ENCODE measurements around the gene CFAP99.
A peak's percentile ranks its signal among the peaks of the same experiment; 100 is the strongest.

GRCh38 chr4:2469192-2469984 lies 50.6 kb downstream of the CFAP99 start:
- TF ChIP-seq POLR2A (IDR thresholded peaks at IDR 0.05) (no peak), CTCF (IDR thresholded peaks at IDR 0.05) (peak in 1 of 7 experiments; percentile 4)
